ENCODE data around the gene OSR1. TPM values are rescaled to one million over a fixed set of nuclear protein-coding genes. Genes with fewer than 3 reads are reported as not detected.

The OSR1 gene
- polyA plus RNA-seq, 6 donors from 2014 or later, result not detected

DNA sequence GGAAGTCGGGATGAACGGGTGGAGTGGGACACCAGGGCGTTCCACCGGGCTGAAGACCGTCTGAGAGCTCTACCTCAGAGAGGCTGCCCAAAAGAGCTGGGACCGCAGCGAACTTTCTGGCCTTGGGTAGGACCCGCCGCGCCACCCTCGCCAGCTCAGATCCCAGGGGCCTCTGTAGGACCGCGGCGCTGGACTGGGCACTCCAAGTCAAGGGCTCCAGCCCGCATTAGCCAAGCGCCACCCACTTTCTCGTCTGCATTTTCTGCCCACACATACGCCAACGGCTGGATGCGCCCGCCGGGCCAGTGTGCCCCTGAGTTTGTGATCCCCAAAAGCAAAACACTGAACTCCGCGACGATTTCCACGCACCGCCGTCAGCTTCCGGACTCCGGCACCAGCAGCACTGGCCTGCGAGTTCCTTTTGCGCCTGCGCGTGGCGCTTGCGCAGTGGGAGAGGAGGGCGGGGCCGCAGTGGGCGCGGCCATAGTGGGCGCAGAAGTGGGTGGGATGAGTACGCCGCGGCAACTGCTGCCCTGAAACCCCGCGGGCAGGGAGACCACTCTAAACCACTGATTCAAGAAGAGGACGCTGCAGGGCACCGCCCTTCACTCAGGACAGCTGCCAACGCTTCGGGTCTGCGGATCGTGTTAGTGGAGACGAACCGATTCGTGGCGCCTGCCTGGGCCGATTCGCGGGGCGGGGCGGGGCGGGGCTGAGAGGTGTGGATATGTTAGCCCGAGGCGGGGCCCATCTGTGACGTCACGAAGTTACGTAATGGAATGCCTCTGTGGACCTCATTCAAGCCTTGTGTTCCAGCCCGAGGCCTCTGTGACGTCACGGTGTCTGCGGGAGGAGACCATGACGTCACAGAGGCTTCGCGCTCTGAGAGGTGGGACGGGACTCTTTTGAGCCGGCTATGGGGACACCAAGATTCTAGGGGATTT, 10.5 kb downstream of the OSR1 start:
- Mint-ChIP-seq H3K4me1 (peaks cover 21 to 47% (median 35%) of the 10 kb centered on the region in 3 donors), H3K9me3 (peaks cover 0 to 7% (median 2%) of the 10 kb centered on the region in 7 donors), H3K36me3 (no peaks in the 10 kb centered on the region), H3K4me3 (peak overlapping the region; percentile 92 to 99 (median 98)), H3K27me3 (peaks cover 31 to 47% (median 35%) of the 10 kb centered on the region in 3 donors), H3K27ac (peak overlapping the region; percentile 97 to 100 (median 99))
- peak; percentile 85 to 86 for ATAC-seq (ENCODE audit: low read depth in 2 of 2)
- DNase-seq, result peak; percentile 98

DNA sequence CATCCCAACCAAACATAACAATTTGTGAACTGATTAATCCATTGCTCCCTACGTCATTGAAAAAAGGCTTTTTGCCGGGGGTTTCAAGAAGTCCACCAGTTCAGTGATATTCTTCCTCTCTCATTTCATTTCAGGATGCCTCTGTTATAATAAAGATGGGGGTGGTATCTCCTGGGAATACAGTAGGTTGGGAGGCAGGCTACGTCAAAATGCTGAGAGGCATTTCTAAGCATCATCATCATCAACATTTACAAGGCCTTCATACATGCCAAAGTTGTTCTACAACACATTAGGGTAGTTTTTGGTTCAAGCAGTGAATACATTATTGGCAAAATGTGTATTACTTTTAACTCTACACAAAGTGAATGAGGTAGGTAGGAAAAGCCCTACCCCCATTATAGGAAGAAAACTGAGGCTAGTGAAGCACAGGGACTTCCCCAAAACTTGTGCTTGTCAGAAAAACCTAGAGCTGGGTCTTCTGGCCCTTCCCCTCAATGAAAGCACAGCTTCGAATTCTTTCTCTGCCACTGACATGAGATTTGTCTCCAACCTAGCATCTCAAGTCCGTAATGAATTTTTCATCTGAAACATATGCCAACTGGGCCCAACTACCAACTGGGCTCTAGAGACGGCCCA, 11.3 kb downstream of the OSR1 start:
- peaks cover 0 to 2% of the 10 kb centered on the region in 2 donors for H3K36me3 Mint-ChIP-seq
- H3K4me1 Mint-ChIP-seq, result peaks cover 18 to 45% (median 31%) of the 10 kb centered on the region in 3 donors
- peak; percentile 14 to 15 for ATAC-seq (ENCODE audit: low read depth in 2 of 2)
- H3K4me3 Mint-ChIP-seq, result peak overlapping the region; percentile 92 to 99 (median 98)
- peak overlapping the region; percentile 97 to 100 (median 99) for H3K27ac Mint-ChIP-seq
- H3K27me3 Mint-ChIP-seq, result peaks cover 26 to 39% (median 27%) of the 10 kb centered on the region in 3 donors
- H3K9me3 Mint-ChIP-seq, result peaks cover 0 to 7% (median 2%) of the 10 kb centered on the region in 7 donors
- DNase-seq, result no peak

DNA sequence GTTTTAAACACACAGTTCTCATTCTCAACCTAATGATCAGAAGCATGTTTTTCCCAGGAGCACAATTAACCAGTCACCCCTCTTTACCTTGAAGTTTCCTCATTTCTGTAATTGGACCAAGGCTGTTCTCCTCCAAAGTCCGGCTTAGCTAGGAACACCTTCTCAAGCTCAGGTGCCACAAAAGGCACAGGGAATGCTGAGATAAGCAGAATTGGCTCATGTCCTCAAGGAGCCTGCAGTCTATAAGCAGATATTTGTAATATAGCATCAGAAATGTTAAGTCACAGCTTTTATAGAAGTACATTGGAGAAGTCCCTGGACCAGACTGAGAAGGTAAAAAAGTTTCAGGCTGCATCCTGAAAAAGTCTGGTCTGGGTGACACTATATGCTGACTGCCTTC, 20.7 kb downstream of the OSR1 start:
- Mint-ChIP-seq H3K9me3 (no peaks in the 10 kb centered on the region), H3K27me3 (no peaks in the 10 kb centered on the region), H3K27ac (no peak overlapping the region), H3K36me3 (peaks cover 0 to 11% of the 10 kb centered on the region in 2 donors), H3K4me1 (no peaks in the 10 kb centered on the region), H3K4me3 (no peak overlapping the region)
- DNase-seq, result no peak
- ATAC-seq (ENCODE audit: low read depth in 2 of 2), result no peak

DNA sequence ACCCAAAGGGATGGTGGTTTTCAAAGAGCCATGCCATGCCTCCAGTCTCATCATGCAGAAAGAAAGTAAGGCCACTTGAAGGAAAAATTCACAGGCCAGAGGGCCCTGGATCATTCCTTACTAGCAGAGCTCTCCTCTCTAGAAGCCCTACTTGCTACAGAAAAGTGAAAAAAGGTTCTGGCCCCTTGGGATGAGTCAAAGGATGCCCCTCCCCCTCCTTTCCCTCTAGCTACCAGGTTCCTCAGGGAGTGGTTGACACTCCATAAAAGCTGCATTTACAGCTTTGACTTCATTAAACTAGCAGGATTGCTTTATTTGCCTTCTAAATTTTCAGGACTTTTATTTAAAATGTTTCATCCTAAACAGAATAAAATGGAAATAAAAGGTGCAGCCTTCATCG, 21.2 kb downstream of the OSR1 start:
- Mint-ChIP-seq H3K4me3 (no peak overlapping the region), H3K4me1 (no peaks in the 10 kb centered on the region), H3K36me3 (peaks cover 0 to 14% of the 10 kb centered on the region in 2 donors), H3K9me3 (no peaks in the 10 kb centered on the region), H3K27ac (no peak overlapping the region), H3K27me3 (no peaks in the 10 kb centered on the region)
- DNase-seq, result no peak
- no peak for ATAC-seq (ENCODE audit: low read depth in 2 of 2)

DNA sequence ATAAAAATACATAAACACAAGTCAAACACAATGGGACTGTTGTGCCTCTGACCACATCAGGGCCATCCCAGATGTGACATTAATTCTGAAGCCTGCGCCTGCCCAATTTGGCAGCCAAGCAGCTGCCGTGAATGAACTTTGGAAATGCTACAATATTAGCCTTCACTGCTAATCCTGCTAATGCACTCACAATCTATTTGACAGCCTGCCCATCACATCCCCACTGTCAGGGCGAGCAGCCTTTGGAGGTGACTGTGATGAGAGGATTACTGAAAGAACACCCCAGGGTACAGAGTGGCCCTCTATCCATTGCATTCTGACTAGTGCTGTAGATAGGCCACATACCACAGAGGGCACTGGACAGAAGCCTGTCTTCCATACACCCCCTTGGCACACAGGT, 21.6 kb downstream of the OSR1 start:
- Mint-ChIP-seq H3K4me1 (no peaks in the 10 kb centered on the region), H3K36me3 (peaks cover 0 to 11% of the 10 kb centered on the region in 2 donors), H3K27me3 (no peaks in the 10 kb centered on the region), H3K27ac (no peak overlapping the region), H3K4me3 (no peak overlapping the region), H3K9me3 (no peaks in the 10 kb centered on the region)
- DNase-seq (no peak), ATAC-seq (ENCODE audit: low read depth in 2 of 2) (no peak)

DNA sequence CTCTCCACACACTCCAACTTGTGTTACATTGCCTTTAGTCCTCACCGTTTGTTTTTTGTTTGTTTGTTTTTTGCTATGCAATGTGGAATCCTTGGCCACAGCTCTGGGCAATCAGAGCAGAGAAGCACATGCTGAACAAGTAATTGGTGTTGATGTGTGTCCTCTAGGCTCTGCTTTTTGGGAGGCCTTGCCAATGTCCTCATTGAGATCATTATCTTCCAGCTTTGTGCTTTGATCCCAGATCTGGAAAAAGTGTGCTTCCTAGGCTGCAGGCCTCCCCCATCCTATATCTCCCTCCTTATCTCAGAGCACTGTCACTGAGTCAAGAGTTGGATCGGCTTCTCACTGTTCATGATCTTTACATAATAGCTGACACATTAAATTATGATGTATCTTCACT, 25.9 kb downstream of the OSR1 start:
- peaks cover 0 to 4% of the 10 kb centered on the region in 2 donors for H3K36me3 Mint-ChIP-seq
- DNase-seq (no peak), ATAC-seq (ENCODE audit: low read depth in 2 of 2) (no peak)
- H3K27me3 Mint-ChIP-seq, result peaks cover 0 to 16% (median 5%) of the 10 kb centered on the region in 3 donors
- H3K9me3 Mint-ChIP-seq, result peaks cover 0 to 5% (median 0%) of the 10 kb centered on the region in 7 donors
- no peak overlapping the region for H3K27ac Mint-ChIP-seq
- no peaks in the 10 kb centered on the region for H3K4me1 Mint-ChIP-seq
- no peak overlapping the region for H3K4me3 Mint-ChIP-seq

DNA sequence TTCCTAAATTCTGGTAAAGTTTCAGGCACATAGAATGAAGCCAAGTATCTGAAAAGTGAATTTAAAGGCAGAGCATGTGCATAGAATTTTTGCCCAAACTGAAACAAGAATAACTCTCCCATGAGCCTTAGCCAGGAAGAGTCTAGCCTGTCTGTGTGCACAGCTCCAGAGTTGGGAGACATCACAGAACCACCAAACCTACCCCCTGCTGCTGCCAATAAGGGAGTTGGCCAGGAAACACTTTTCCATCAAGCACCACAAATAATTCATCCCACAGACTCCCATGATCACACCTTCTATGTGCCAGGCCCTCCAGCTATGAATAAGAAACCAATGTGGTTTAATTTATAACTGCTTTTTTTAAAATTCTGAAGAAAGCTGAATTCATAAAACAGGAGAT, 27.0 kb downstream of the OSR1 start:
- Mint-ChIP-seq H3K4me1 (no peaks in the 10 kb centered on the region), H3K4me3 (no peak overlapping the region)

DNA sequence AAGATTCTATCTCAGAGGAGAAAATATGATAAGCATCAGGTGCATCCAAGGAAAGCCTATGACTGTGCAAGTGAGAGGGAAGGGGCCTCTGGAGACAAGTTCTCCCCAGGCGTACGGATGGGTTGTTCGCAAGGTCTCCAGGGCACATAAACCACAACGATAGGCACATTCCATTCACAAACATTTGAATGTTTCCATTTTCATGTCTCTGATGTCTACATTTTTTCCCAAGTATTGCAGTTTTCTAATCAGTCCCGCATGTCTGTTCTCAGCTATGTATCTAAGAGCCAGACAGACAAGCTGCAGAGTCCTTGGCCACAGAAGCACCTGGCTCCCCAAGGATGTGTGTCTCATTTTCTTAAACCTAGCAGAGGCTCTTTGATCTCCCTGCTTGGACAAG, 28.0 kb downstream of the OSR1 start:
- Mint-ChIP-seq H3K4me3 (no peak overlapping the region), H3K4me1 (no peaks in the 10 kb centered on the region), H3K9me3 (peaks cover 0 to 5% (median 0%) of the 10 kb centered on the region in 7 donors), H3K27ac (no peak overlapping the region), H3K36me3 (peaks cover 0 to 4% of the 10 kb centered on the region in 2 donors), H3K27me3 (peaks cover 0 to 16% (median 5%) of the 10 kb centered on the region in 3 donors)
- DNase-seq, result no peak
- ATAC-seq (ENCODE audit: low read depth in 2 of 2), result no peak

More for the DNA sequence above, 27.0 kb downstream of the OSR1 start:
- DNase-seq, result no peak
- no peak for ATAC-seq (ENCODE audit: low read depth in 2 of 2)
- Mint-ChIP-seq H3K36me3 (peaks cover 0 to 4% of the 10 kb centered on the region in 2 donors), H3K27me3 (peaks cover 0 to 16% (median 5%) of the 10 kb centered on the region in 3 donors), H3K9me3 (peaks cover 0 to 5% (median 0%) of the 10 kb centered on the region in 7 donors), H3K27ac (no peak overlapping the region)

DNA sequence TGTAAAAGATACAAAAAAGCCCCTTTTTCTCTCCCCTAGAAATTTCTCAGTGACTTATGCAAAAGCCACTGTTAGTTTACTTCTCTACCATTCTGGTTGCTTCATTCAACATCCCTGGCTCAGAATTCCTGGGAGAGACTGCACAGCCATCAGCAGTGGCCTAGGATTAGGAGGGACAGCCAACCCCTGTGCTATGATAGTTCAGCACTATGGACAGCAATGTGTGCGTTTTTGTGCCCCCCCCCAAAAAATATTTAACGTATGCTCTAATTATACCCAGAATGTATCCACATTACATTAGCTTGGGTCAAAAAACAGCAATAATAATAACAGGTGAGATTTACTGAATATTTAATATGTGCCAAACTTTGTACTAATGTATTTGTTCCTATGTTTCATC, 29.0 kb downstream of the OSR1 start:
- Mint-ChIP-seq H3K36me3 (peaks cover 0 to 5% of the 10 kb centered on the region in 2 donors), H3K4me1 (no peaks in the 10 kb centered on the region), H3K4me3 (no peak overlapping the region), H3K9me3 (peaks cover 0 to 5% (median 0%) of the 10 kb centered on the region in 7 donors), H3K27ac (no peak overlapping the region), H3K27me3 (peaks cover 0 to 16% (median 5%) of the 10 kb centered on the region in 3 donors)
- no peak for ATAC-seq (ENCODE audit: low read depth in 2 of 2)
- DNase-seq, result no peak

DNA sequence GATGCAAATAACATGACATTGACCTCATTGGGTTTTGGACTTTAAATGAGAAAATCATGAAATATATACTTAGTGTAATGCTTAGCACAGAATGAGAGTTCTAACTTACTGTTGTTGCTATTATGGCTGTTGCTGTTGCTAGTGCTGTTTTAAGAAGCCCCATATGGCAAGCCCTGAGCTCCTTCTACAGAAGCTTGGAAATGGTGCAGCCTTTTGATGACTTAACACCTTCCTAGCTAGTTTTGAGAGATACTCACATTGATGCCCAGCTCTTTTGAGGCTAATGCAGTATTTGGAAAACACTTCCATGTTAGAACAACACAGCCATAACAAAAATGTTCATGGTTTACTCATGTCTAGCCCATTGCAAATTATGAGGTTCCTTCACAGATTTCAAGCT, 30.9 kb downstream of the OSR1 start:
- no peak overlapping the region for H3K4me3 Mint-ChIP-seq
- ATAC-seq (ENCODE audit: low read depth in 2 of 2), result no peak
- no peak for DNase-seq
- peaks cover 5 to 16% (median 6%) of the 10 kb centered on the region in 3 donors for H3K27me3 Mint-ChIP-seq
- H3K9me3 Mint-ChIP-seq, result peaks cover 0 to 5% (median 0%) of the 10 kb centered on the region in 7 donors
- no peak overlapping the region for H3K27ac Mint-ChIP-seq
- peaks cover 0 to 6% (median 0%) of the 10 kb centered on the region in 3 donors for H3K4me1 Mint-ChIP-seq
- H3K36me3 Mint-ChIP-seq, result peaks cover 0 to 10% of the 10 kb centered on the region in 2 donors

DNA sequence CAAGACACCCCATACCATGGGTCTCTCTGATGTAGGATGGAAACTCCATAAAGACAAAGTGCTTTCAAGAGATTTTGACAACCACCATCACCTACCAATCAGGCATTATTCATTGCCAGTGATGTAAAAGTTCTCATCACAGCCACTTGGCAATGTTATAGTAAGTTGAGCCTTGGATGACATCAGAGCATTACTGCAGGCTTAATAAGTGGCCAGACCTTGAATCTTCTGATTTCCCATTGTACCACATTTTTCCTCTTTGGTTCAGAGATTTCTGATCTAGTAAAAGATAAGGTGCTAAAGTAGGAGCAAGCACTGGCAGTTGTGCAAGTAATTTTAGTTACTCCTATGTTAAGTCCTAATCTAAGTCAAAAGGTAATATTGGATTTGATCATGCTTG, 36.5 kb downstream of the OSR1 start:
- H3K27me3 Mint-ChIP-seq, result peaks cover 0 to 6% (median 0%) of the 10 kb centered on the region in 3 donors
- no peak for DNase-seq
- H3K27ac Mint-ChIP-seq, result no peak overlapping the region
- peaks cover 0 to 6% (median 0%) of the 10 kb centered on the region in 3 donors for H3K4me1 Mint-ChIP-seq
- H3K9me3 Mint-ChIP-seq, result no peaks in the 10 kb centered on the region
- H3K4me3 Mint-ChIP-seq, result no peak overlapping the region
- no peak for ATAC-seq (ENCODE audit: low read depth in 2 of 2)
- H3K36me3 Mint-ChIP-seq, result peaks cover 0 to 7% of the 10 kb centered on the region in 2 donors

DNA sequence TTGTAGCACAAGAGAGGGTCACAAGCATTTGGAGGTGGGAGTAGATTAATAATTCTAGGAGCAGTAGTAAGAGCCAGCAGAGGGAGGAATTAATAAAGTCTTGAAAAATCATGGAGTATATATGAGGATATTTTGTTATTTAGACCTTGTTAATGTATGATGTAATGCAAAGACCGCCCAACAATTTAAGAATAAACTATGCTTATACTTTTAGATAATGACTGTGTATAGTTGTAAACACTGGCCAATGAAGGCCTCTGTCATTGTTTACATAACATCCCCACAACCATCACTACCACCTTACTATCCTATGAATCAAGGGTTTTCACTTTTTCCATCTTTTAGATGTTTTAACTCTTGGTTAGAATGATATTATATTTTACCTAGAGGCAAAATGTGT, 37.6 kb downstream of the OSR1 start:
- DNase-seq (no peak), ATAC-seq (ENCODE audit: low read depth in 2 of 2) (no peak)
- Mint-ChIP-seq H3K27me3 (peaks cover 0 to 6% (median 0%) of the 10 kb centered on the region in 3 donors), H3K27ac (no peak overlapping the region), H3K4me1 (peaks cover 0 to 6% (median 0%) of the 10 kb centered on the region in 3 donors), H3K36me3 (peaks cover 0 to 7% of the 10 kb centered on the region in 2 donors), H3K9me3 (no peaks in the 10 kb centered on the region), H3K4me3 (no peak overlapping the region)

DNA sequence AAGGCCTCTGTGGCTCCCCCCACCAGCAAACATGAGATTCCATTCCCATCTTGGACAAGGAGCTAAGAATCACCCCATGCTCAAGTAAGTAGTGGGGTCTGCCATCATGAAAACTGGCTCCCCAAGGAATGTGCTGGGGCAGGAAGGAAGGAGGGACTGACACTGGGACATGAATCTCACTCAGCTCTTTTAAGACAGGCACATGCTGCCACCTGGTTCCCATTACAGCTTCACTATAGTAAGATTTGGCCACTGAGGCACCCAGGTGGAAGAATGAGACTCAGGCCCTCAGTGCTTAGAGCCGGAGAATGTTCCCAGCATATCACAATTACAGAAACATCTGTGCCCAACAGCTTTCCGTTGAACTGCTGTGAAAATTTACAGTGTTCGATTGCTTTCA, 38.7 kb downstream of the OSR1 start:
- Mint-ChIP-seq H3K4me3 (peak overlapping the region in 1 of 8 donors; percentile 52), H3K27me3 (peaks cover 0 to 6% (median 0%) of the 10 kb centered on the region in 3 donors), H3K9me3 (no peaks in the 10 kb centered on the region), H3K36me3 (peaks cover 0 to 7% of the 10 kb centered on the region in 2 donors), H3K27ac (no peak overlapping the region), H3K4me1 (peaks cover 0 to 6% (median 0%) of the 10 kb centered on the region in 3 donors)
- ATAC-seq (ENCODE audit: low read depth in 2 of 2) (no peak), DNase-seq (no peak)
